ENCODE measurements around the gene METTL21C.

METTL21C gene

GRCh38 chr13:102709536-102709935 is 14.7 kb upstream of the METTL21C start:
- Histone ChIP-seq H3K9me3 (ENCODE audit: control insufficient read depth in 5 of 5, low read length in 5 of 5) (peaks cover 0 to 6% (median 0%) of the 10 kb centered on the region in 5 donors), H3K36me3 (ENCODE audit: control insufficient read depth in 5 of 5, insufficient read depth in 5 of 5, low read length in 5 of 5) (no peaks in the 10 kb centered on the region), H3K27me3 (ENCODE audit: control insufficient read depth in 5 of 5, insufficient read depth in 4 of 5, low read length in 5 of 5) (no peaks in the 10 kb centered on the region), H3K4me3 (ENCODE audit: low read depth in 1 of 5, low read length in 5 of 5) (no peak overlapping the region), H3K4me1 (ENCODE audit: control insufficient read depth in 5 of 5, insufficient read depth in 5 of 5, low read length in 5 of 5) (peaks cover 0 to 18% (median 7%) of the 10 kb centered on the region in 5 donors), H3K27ac (ENCODE audit: low read depth, low read length) (no peak overlapping the region), H3K9ac (ENCODE audit: low read length in 5 of 5) (no peak overlapping the region)

DNA sequence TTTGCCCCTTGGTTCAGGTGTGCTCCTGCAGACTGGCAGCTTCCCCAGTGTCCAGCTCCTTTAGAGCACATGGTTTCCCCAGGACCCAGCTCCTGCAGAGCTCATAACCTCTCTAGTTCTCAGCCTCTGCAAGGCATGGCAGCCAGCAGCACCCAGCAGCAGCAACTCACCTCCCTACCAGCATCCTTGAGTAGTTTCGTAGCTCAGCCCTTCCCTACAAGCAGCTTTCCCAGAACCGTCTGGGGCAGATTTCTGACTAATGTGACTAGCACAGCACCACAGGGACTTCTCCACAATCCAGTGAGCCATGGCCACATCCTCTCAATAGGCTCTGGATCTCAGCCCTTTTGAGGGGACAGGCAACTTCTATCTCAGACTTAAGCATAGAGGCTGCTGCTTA is 14.1 kb upstream of the METTL21C start:
- Histone ChIP-seq H3K36me3 (ENCODE audit: control insufficient read depth in 5 of 5, insufficient read depth in 5 of 5, low read length in 5 of 5) (no peaks in the 10 kb centered on the region), H3K27me3 (ENCODE audit: control insufficient read depth in 5 of 5, insufficient read depth in 4 of 5, low read length in 5 of 5) (no peaks in the 10 kb centered on the region), H3K4me1 (ENCODE audit: control insufficient read depth in 5 of 5, insufficient read depth in 5 of 5, low read length in 5 of 5) (peaks cover 0 to 18% (median 11%) of the 10 kb centered on the region in 5 donors), H3K4me3 (ENCODE audit: low read depth in 1 of 5, low read length in 5 of 5) (no peak overlapping the region), H3K27ac (ENCODE audit: low read depth, low read length) (no peak overlapping the region), H3K9me3 (ENCODE audit: control insufficient read depth in 5 of 5, low read length in 5 of 5) (peaks cover 0 to 6% (median 0%) of the 10 kb centered on the region in 5 donors), H3K9ac (ENCODE audit: low read length in 5 of 5) (no peak overlapping the region)

DNA sequence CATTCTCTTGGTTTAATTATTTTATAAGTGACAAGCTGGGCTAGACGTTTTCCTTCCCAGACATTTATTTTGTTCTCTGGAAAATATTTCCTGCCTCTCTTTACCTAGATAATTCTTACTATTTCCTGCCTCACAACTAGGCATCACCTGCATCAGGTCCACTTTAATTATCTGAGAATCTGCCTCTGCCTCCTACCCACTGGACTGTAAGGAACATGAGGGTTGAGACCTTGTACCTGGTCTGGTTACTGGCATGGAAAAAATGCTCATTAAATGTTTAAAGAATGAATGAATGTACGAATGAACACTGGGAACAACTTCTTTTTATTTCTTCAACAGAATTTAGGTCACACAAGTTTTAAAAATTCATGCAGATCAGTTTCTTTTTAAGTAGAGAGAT is 13.4 kb upstream of the METTL21C start:
- Histone ChIP-seq H3K9me3 (ENCODE audit: control insufficient read depth in 5 of 5, low read length in 5 of 5) (peaks cover 0 to 6% (median 0%) of the 10 kb centered on the region in 5 donors), H3K27me3 (ENCODE audit: control insufficient read depth in 5 of 5, insufficient read depth in 4 of 5, low read length in 5 of 5) (no peaks in the 10 kb centered on the region), H3K4me3 (ENCODE audit: low read depth in 1 of 5, low read length in 5 of 5) (no peak overlapping the region), H3K27ac (ENCODE audit: low read depth, low read length) (no peak overlapping the region), H3K36me3 (ENCODE audit: control insufficient read depth in 5 of 5, insufficient read depth in 5 of 5, low read length in 5 of 5) (no peaks in the 10 kb centered on the region), H3K9ac (ENCODE audit: low read length in 5 of 5) (no peak overlapping the region), H3K4me1 (ENCODE audit: control insufficient read depth in 5 of 5, insufficient read depth in 5 of 5, low read length in 5 of 5) (peaks cover 0 to 21% (median 11%) of the 10 kb centered on the region in 5 donors)

- Histone ChIP-seq H3K36me3 (ENCODE audit: control insufficient read depth in 5 of 5, insufficient read depth in 5 of 5, low read length in 5 of 5) (no peaks in the 10 kb centered on the region), H3K4me1 (ENCODE audit: control insufficient read depth in 5 of 5, insufficient read depth in 5 of 5, low read length in 5 of 5) (peaks cover 0 to 24% (median 11%) of the 10 kb centered on the region in 5 donors), H3K27me3 (ENCODE audit: control insufficient read depth in 5 of 5, insufficient read depth in 4 of 5, low read length in 5 of 5) (no peaks in the 10 kb centered on the region), H3K9me3 (ENCODE audit: control insufficient read depth in 5 of 5, low read length in 5 of 5) (peaks cover 0 to 6% (median 0%) of the 10 kb centered on the region in 5 donors), H3K9ac (ENCODE audit: low read length in 5 of 5) (no peak overlapping the region), H3K4me3 (ENCODE audit: low read depth in 1 of 5, low read length in 5 of 5) (no peak overlapping the region), H3K27ac (ENCODE audit: low read depth, low read length) (no peak overlapping the region)
Measured at GRCh38 chr13:102707467-102707866, 12.6 kb upstream of the METTL21C start.

- Histone ChIP-seq H3K27me3 (ENCODE audit: control insufficient read depth in 5 of 5, insufficient read depth in 4 of 5, low read length in 5 of 5) (no peaks in the 10 kb centered on the region), H3K4me1 (ENCODE audit: control insufficient read depth in 5 of 5, insufficient read depth in 5 of 5, low read length in 5 of 5) (peaks cover 0 to 34% (median 17%) of the 10 kb centered on the region in 5 donors), H3K27ac (ENCODE audit: low read depth, low read length) (no peak overlapping the region), H3K36me3 (ENCODE audit: control insufficient read depth in 5 of 5, insufficient read depth in 5 of 5, low read length in 5 of 5) (no peaks in the 10 kb centered on the region), H3K9me3 (ENCODE audit: control insufficient read depth in 5 of 5, low read length in 5 of 5) (peaks cover 0 to 6% (median 0%) of the 10 kb centered on the region in 5 donors), H3K9ac (ENCODE audit: low read length in 5 of 5) (no peak overlapping the region), H3K4me3 (ENCODE audit: low read depth in 1 of 5, low read length in 5 of 5) (no peak overlapping the region)
Measured at GRCh38 chr13:102704238-102705058, 9.6 kb upstream of the METTL21C start.

- H3K9me3 ChIP-seq (ENCODE audit: control insufficient read depth in 5 of 5, low read length in 5 of 5) = peaks cover 3 to 6% (median 5%) of the 10 kb centered on the region in 5 donors
- no peak overlapping the region for H3K9ac ChIP-seq (ENCODE audit: low read length in 5 of 5)
- H3K27me3 ChIP-seq (ENCODE audit: control insufficient read depth in 5 of 5, insufficient read depth in 4 of 5, low read length in 5 of 5) = no peaks in the 10 kb centered on the region
- no peak overlapping the region for H3K4me3 ChIP-seq (ENCODE audit: low read depth in 1 of 5, low read length in 5 of 5)
- H3K27ac ChIP-seq (ENCODE audit: low read depth, low read length) = no peak overlapping the region
- H3K36me3 ChIP-seq (ENCODE audit: control insufficient read depth in 5 of 5, insufficient read depth in 5 of 5, low read length in 5 of 5) = no peaks in the 10 kb centered on the region
- peaks cover 0 to 34% (median 21%) of the 10 kb centered on the region in 5 donors for H3K4me1 ChIP-seq (ENCODE audit: control insufficient read depth in 5 of 5, insufficient read depth in 5 of 5, low read length in 5 of 5)
Measured at GRCh38 chr13:102703726-102704035, 8.8 kb upstream of the METTL21C start.

- Histone ChIP-seq H3K4me3 (ENCODE audit: low read depth in 1 of 5, low read length in 5 of 5) (no peak overlapping the region), H3K9me3 (ENCODE audit: control insufficient read depth in 5 of 5, low read length in 5 of 5) (peaks cover 3 to 12% (median 9%) of the 10 kb centered on the region in 5 donors), H3K36me3 (ENCODE audit: control insufficient read depth in 5 of 5, insufficient read depth in 5 of 5, low read length in 5 of 5) (no peaks in the 10 kb centered on the region), H3K27me3 (ENCODE audit: control insufficient read depth in 5 of 5, insufficient read depth in 4 of 5, low read length in 5 of 5) (no peaks in the 10 kb centered on the region), H3K4me1 (ENCODE audit: control insufficient read depth in 5 of 5, insufficient read depth in 5 of 5, low read length in 5 of 5) (peaks cover 0 to 32% (median 21%) of the 10 kb centered on the region in 5 donors), H3K27ac (ENCODE audit: low read depth, low read length) (no peak overlapping the region), H3K9ac (ENCODE audit: low read length in 5 of 5) (no peak overlapping the region)
Measured at GRCh38 chr13:102702965-102703725, 8.3 kb upstream of the METTL21C start.

GRCh38 chr13:102701331-102701730 is 6.5 kb upstream of the METTL21C start:
- H3K9ac ChIP-seq (ENCODE audit: low read length in 5 of 5) = no peak overlapping the region
- H3K27ac ChIP-seq (ENCODE audit: low read depth, low read length) = peak overlapping the region; percentile 30

DNA sequence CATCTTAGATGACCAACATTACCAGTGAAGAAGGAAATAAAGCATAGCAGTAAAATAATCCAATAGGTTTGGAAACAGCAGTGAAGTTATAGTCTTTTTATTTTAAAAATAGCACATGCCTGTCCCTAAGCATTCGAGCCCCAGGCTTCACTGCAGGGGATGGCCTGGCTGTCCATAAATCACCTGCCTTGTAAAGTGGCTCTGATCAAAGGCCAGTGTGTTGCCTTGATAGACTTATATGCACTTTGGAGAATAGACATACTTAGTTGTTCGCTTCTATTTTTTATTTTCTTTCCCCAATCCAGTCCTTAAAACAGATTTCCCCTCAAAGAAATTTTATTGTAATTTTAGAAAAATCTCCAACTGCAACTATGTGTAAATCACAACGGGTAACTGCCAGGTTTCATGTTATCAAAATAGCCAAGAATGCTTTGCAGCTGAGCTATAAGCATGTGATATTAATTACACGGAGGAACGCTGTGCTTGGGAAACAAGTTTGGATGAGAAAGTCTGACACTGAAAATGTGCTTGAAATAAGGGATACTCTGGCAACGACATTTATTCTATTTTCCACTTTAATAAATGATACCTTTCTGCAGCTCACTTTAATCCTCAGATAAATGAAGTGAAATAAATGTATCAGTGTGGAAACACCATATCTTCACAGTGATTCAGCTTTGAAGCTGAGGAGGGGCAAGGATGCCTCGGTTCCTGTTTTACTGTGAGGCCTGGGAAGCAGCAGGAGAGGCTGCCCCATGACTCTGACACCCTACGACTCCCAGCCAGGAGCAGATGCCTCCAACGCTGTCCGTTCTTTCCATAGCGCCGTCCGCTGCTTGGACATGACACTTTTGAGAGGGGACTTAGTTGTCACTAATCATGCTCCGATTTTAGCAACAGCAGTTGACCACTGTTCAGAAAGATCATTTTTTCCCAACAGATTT is 5.5 kb upstream of the METTL21C start:
- no peaks in the 10 kb centered on the region for H3K27me3 ChIP-seq (ENCODE audit: control insufficient read depth in 5 of 5, insufficient read depth in 4 of 5, low read length in 5 of 5)
- H3K9ac ChIP-seq (ENCODE audit: low read length in 5 of 5) = no peak overlapping the region
- H3K27ac ChIP-seq (ENCODE audit: low read depth, low read length) = peak overlapping the region; percentile 30
- no peaks in the 10 kb centered on the region for H3K36me3 ChIP-seq (ENCODE audit: control insufficient read depth in 5 of 5, insufficient read depth in 5 of 5, low read length in 5 of 5)
- no peak overlapping the region for H3K4me3 ChIP-seq (ENCODE audit: low read depth in 1 of 5, low read length in 5 of 5)
- peaks cover 0 to 32% (median 21%) of the 10 kb centered on the region in 5 donors for H3K4me1 ChIP-seq (ENCODE audit: control insufficient read depth in 5 of 5, insufficient read depth in 5 of 5, low read length in 5 of 5)
- H3K9me3 ChIP-seq (ENCODE audit: control insufficient read depth in 5 of 5, low read length in 5 of 5) = peaks cover 3 to 12% (median 10%) of the 10 kb centered on the region in 5 donors

More at GRCh38 chr13:102701331-102701730, 6.5 kb upstream of the METTL21C start:
- Histone ChIP-seq H3K36me3 (ENCODE audit: control insufficient read depth in 5 of 5, insufficient read depth in 5 of 5, low read length in 5 of 5) (no peaks in the 10 kb centered on the region), H3K9me3 (ENCODE audit: control insufficient read depth in 5 of 5, low read length in 5 of 5) (peaks cover 3 to 12% (median 10%) of the 10 kb centered on the region in 5 donors), H3K4me3 (ENCODE audit: low read depth in 1 of 5, low read length in 5 of 5) (no peak overlapping the region), H3K4me1 (ENCODE audit: control insufficient read depth in 5 of 5, insufficient read depth in 5 of 5, low read length in 5 of 5) (peaks cover 0 to 32% (median 21%) of the 10 kb centered on the region in 5 donors), H3K27me3 (ENCODE audit: control insufficient read depth in 5 of 5, insufficient read depth in 4 of 5, low read length in 5 of 5) (no peaks in the 10 kb centered on the region)
